EL (cell line): ENCODE results near the gene SLC27A6.

Experiments
- DNase-seq: peaks from one replicate; pipeline ENCODE4 v3.0.0-alpha.2; 2016

SLC27A6 gene

DNA sequence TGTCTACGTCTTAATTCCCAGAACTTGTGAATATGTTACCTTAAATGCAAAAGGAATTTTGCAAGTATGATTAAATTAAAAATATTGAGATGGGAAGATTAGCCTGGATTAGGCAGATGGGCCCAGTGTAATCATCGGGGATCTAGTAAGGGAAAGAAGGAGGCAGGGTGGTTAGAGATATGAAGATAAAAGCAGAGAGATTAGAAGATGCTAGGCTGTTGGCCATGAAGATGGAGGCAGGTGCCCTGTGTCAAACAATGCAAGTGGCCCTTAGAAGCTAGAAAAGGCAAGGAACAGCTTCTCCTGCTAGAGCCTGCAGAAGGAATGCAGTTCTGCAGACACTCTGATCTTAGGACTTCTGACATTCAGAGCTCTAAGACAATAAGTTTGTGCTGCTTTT lies 100.4 kb downstream of the SLC27A6 start:
- DNase-seq: no peak

DNA sequence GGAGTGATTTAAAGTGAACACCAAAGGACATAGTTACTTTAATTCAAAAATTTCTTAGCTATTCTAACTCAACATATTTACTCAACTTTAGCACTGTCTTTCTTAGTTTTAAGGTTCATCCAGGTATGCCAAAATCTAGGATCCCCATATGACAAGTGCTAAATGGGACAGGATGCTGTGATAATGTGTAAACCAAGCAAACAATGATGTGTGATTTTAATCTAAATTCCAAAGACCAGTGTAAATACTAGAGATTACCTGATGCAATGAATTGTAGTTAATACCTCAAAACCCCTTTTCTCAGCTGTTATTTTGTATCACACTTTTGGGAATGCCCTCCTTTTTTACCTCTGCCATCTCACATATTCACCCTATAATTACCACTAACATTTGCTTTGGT lies 102.5 kb downstream of the SLC27A6 start:
- DNase-seq: no peak

DNA sequence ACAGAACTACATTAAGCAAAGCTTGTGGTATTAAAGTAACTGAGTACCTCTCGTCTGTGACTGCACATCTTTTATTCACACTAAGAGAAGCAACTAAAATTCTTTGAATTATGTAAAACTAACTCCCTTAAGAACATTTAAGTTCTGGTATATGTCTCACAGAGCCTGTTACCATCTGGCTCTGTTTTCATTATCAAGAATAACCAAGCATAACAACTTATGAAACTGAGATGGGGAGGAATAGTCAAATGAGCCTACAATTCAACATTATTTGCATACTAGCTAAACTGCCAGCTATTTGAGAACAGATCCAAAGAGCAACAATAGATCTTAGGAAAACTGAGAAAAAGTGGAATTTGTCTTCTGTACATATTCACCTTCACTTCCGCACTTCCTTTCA lies 104.0 kb downstream of the SLC27A6 start:
- DNase-seq: no peak

DNA sequence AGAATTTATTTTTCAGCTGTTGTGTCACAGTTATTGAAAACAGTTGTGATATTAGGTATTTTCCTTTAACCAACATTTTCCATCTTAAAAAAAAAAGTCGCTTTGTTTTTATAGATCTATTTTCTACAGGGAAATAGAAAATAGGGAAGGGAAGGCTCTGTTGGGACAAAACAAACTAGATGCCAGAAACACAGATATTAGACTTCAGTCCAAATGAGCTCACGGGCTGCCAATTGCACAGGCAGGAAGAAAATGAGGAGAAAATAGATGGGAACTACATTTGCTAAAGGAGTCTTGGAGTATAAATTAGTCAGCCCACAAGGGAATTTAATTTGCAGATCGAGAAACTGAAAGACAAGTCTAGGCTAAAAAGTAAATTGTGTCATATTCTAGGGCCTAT lies 107.8 kb downstream of the SLC27A6 start:
- DNase-seq: no peak

DNA sequence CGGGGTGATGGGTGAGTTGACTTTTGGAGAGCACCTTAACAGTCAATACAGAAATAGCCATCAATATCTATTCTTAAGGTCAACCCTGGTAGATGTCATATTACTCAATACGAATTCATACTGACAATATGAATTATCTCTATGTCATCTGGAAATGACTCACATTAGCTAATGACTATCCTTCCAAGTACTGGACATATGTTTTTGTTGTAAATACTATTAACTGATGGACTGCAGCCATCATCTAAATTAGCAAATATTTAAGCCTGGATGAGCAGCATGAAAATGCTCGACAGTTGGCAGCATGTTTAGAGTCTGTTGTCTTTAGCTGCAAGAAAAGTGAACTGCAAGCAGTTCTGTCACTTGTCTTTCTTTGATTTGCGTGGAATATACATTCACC lies 109.6 kb downstream of the SLC27A6 start:
- no peak for DNase-seq

DNA sequence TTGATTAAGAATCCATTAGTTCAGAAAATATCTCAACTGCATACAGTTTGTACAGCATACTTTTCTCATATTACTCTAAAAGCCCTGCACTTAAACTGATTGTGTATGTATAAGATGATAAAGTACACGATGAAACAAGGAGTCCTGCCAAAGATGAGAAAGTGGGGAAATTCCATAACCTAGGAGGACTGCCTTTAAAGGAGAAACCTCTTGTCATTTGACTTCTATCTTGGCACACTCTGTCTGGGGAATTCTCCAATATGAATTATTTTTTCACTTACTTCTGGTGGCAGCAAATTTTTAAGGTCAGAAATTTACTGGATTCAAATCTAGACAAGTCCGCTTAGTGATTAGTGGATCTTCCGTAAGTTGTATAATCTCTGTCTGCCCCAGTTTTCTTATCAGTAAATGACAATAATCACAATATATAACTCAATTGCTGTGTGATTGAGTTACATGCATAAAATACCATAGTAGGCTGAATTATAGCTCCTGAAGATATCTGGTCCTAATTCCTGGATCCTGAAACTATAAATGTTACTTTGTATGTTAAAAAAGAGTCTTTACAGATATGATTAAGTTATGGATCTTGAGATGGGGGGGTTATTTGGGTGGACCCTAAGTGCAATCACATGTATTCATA lies 112.3 kb downstream of the SLC27A6 start:
- no peak for DNase-seq

DNA sequence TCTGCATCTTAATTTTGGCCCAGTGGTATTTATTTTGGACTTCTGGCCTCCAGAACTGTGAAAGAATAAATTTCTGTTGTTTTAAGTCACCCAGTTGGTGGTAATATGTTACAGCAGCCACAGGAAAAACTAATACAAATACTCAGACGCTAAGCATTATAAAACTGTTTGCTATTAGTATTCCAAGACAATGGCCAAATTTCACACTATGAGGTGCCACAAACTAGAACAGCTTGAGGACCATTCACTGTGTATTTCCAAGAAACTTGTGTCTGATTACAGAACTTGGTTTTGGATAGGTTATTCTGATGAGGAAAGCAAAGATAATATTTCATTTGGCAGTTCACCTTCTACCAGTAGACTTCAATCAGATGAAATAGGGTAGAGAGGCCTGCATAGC lies 113.0 kb downstream of the SLC27A6 start:
- no peak for DNase-seq

DNA sequence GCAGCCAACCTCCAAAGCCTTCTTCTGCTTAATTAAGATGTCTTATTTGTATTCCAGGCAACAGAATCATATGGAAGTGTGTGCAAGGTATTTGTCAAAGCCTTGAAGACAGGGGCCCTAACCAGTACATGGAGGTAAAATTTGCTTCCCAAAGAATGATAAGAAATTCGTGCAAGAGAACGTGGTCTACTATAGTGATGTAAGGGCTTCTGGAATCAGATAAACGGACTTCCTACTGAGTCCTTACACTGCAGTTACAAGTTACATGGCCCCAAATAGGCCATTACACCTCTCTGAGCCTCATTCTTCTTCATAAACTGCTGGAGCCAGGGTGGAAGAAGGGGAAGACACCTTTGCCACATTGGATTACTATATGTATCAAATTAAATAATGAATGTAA lies 113.4 kb downstream of the SLC27A6 start:
- no peak for DNase-seq

DNA sequence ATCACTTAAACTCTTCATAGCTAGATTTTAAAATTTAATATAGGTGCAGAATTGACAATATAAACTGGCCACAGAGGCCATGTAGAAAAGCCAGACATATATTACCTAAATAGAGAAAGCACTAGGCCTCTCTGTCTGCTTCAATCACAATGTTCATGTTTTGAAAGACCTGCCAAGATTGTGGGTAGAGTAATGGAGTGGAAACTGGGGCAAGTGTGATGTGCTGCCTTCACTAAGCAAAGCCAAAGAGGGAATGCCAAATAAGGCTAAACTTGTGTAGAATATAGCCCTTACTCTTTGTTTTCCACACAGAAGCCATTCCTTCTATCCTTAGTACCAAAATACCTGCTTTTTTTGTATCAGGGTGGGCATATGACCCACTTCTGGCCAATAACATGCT lies 114.2 kb downstream of the SLC27A6 start:
- DNase-seq: no peak

DNA sequence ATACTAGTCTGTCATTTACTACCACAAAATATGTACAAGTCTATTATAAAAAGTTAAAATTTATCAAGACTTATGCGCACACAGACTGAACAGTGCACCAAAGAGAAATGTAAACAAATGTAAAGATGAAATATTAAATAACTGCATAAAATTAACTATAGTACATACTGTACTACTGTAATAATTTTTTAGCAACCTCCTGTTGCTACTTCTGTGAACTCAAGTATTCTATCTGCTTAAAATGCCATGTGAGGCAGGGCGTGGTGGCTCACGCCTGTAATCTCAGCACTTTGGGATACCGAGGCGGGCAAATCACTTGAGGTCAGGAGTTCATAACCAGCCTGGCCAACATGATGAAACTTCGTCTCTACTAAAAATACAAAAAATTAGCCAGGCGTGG lies 115.5 kb downstream of the SLC27A6 start:
- DNase-seq: no peak

DNA sequence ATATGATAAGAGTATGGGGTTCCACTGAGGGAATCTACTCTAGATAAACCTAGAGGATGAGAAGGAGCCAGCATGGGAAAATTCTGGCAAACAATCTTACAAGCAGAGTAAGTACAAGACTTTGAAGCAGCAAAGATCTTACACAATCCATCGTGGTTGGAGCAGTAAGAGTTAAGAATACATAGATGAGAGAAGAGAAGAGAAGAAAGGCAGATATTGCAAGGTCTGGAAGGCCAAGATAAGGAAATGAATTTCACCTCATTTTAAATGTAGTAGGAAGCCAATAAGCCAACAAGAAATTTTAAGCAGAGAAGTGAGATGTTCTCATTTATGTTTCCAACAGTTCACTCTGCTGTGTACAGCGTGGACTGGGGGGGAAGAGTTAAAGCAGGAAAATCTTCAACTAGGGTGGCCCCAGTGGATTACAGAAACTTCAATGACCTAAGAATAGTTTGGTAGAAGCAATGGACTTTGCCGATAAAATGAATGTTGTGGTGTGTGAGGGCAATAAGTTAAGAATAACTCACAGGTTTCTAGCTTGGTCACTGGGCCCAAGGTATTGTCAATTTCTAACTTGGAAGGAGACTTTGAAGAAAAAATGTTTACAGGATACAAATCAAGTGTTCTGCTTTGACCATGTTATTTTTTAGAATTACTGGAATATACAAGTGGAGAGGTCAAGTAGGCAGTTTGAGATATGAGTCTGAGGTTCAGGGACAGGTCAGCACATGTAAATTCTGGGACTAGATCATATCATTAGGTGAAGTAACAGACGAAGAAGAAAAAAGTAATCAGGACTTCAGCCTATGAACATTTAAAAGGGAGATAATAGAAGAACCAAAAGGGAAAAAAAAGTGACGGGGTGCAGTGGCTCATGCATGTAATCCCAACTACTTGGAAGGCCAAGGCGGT lies 117.2 kb downstream of the SLC27A6 start:
- DNase-seq: no peak
